HepG2 (cell line): Measurements from ENCODE around the gene BCL6. TPM values are rescaled to one million over a fixed set of nuclear protein-coding genes. Genes with fewer than 3 reads are reported as not detected.

ENCODE experiments used
- ESRRA ChIP-seq: sonication (generic); formaldehyde crosslinking; IDR thresholded peaks from 2 replicates; pipeline ENCODE4 v1.5.1; 2020; ENCODE audit warnings: mild to moderate bottlenecking, low read depth, missing genetic modification reagents
- HNRNPK ChIP-seq: fragments of 200-400 bp; formaldehyde crosslinking; IDR thresholded peaks from 2 replicates; pipeline ENCODE4 v1.6.1; 2018; ENCODE audit warnings: low read length, low read depth, moderate library complexity, mild to moderate bottlenecking; ENCODE audit not compliant: poor library complexity, severe bottlenecking
- SRSF9 ChIP-seq: fragments of 200-400 bp; formaldehyde crosslinking; IDR thresholded peaks from 2 replicates; pipeline ENCODE4 v1.6.1; 2018; ENCODE audit warnings: borderline replicate concordance, mild to moderate bottlenecking, low read depth, low read length; ENCODE audit not compliant: insufficient read depth, poor library complexity, severe bottlenecking
- SUZ12 ChIP-seq: fragments of 150-350 bp; IDR thresholded peaks from 2 replicates; pipeline ENCODE4 v1.6.1; 2014; ENCODE audit warnings: low read depth, low read length
- ZNF883 ChIP-seq: sonication (generic); formaldehyde crosslinking; IDR thresholded peaks from 2 replicates; pipeline ENCODE4 v1.5.1; 2020; ENCODE audit warnings: mild to moderate bottlenecking, missing genetic modification reagents; ENCODE audit errors: not compliant biosample characterization
- polyA plus RNA-seq, 8 experiments: library from polyadenylated mRNA; depleted of rRNA in 3 of 8; stranded (reverse) in 7 of 8; unstranded in 1 of 8; fragments of >200 nt; fragmentation: Illumina TruSeq in 4 of 8; extraction: Trizol in 4 of 8; gene quantifications; 2 replicates each; pipeline versions ENCODE4 v1.2.1 to v1.2.3, GENCODE V29; 2011 to 2016; ENCODE audit warnings: low read depth in 4 of 8, missing spikeins in 1 of 8, mixed read lengths in 1 of 8; ENCODE audit not compliant: insufficient read depth in 1 of 8
- total RNA-seq, 5 experiments: library from RNA; depleted of rRNA; stranded (reverse); fragments of >200 nt; fragmentation: Illumina TruSeq; extraction: Trizol; gene quantifications; 2 replicates each; pipeline ENCODE4 v1.2.3, GENCODE V29; 2016; ENCODE audit warnings: low read depth in 1 of 5
- TF ChIP-seq, protein P1 (sequence below): sonication (generic); formaldehyde crosslinking; IDR thresholded peaks from 2 replicates; pipeline ENCODE4 v1.5.1; 2020; ENCODE audit warnings: mild to moderate bottlenecking, missing genetic modification reagents, borderline replicate concordance

BCL6 gene
- total and polyA plus RNA-seq, 2 of the 13 experiments (the other 11 are each of a cell fraction or from before 2014, with no cell fraction given): 21.2 to 53.7 TPM

- TF ChIP-seq, protein P1, sequence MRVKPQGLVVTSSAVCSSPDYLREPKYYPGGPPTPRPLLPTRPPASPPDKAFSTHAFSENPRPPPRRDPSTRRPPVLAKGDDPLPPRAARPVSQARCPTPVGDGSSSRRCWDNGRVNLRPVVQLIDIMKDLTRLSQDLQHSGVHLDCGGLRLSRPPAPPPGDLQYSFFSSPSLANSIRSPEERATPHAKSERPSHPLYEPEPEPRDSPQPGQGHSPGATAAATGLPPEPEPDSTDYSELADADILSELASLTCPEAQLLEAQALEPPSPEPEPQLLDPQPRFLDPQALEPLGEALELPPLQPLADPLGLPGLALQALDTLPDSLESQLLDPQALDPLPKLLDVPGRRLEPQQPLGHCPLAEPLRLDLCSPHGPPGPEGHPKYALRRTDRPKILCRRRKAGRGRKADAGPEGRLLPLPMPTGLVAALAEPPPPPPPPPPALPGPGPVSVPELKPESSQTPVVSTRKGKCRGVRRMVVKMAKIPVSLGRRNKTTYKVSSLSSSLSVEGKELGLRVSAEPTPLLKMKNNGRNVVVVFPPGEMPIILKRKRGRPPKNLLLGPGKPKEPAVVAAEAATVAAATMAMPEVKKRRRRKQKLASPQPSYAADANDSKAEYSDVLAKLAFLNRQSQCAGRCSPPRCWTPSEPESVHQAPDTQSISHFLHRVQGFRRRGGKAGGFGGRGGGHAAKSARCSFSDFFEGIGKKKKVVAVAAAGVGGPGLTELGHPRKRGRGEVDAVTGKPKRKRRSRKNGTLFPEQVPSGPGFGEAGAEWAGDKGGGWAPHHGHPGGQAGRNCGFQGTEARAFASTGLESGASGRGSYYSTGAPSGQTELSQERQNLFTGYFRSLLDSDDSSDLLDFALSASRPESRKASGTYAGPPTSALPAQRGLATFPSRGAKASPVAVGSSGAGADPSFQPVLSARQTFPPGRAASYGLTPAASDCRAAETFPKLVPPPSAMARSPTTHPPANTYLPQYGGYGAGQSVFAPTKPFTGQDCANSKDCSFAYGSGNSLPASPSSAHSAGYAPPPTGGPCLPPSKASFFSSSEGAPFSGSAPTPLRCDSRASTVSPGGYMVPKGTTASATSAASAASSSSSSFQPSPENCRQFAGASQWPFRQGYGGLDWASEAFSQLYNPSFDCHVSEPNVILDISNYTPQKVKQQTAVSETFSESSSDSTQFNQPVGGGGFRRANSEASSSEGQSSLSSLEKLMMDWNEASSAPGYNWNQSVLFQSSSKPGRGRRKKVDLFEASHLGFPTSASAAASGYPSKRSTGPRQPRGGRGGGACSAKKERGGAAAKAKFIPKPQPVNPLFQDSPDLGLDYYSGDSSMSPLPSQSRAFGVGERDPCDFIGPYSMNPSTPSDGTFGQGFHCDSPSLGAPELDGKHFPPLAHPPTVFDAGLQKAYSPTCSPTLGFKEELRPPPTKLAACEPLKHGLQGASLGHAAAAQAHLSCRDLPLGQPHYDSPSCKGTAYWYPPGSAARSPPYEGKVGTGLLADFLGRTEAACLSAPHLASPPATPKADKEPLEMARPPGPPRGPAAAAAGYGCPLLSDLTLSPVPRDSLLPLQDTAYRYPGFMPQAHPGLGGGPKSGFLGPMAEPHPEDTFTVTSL (CRISPR knock-in tag): no peak
- TF ChIP-seq ESRRA (CRISPR knock-in tag) (no peak), SRSF9 (no peak), ZNF883 (no peak), HNRNPK (peak; percentile 90), SUZ12 (no peak)
These were observed 44.6 kb upstream of the BCL6 start (continued) for GRCh38 chr3:187789872-187790271.
